ENCODE measurements around the gene INSR. TPM values are rescaled to one million over a fixed set of nuclear protein-coding genes. Genes with fewer than 3 reads are reported as not detected.
A peak's percentile ranks its signal among the peaks of the same experiment; 100 is the strongest.

The INSR gene
- total RNA-seq, 1 donor, result 52.8 TPM

GRCh38 chr19:7297742-7298141 is 3.5 kb upstream of the INSR start:
- DNase-seq (ENCODE audit: low read depth in 2 of 3, low spot score in 2 of 3), result no peak

GRCh38 chr19:7295912-7296536 is 1.8 kb upstream of the INSR start:
- no peak for DNase-seq (ENCODE audit: low read depth in 2 of 3, low spot score in 2 of 3)

GRCh38 chr19:7294558-7295212 is 471 bp upstream of the INSR start:
- DNase-seq (ENCODE audit: low read depth in 2 of 3, low spot score in 2 of 3), result peak in 2 of 3 donors; percentile 67 to 71

GRCh38 chr19:7292950-7293761 is 1.1 kb downstream of the INSR start:
- DNase-seq (ENCODE audit: low read depth in 2 of 3, low spot score in 2 of 3), result peak in 2 of 3 donors; percentile 13 to 21

- no peak for DNase-seq (ENCODE audit: low read depth in 2 of 3, low spot score in 2 of 3)
Observed at GRCh38 chr19:7292352-7292949, 1.8 kb downstream of the INSR start.

- no peak for DNase-seq (ENCODE audit: low read depth in 2 of 3, low spot score in 2 of 3)
Observed at GRCh38 chr19:7288977-7289376, 5.2 kb downstream of the INSR start.

- DNase-seq (ENCODE audit: low read depth in 2 of 3, low spot score in 2 of 3), result no peak
Observed at GRCh38 chr19:7288131-7288530, 6.1 kb downstream of the INSR start.

- no peak for DNase-seq (ENCODE audit: low read depth in 2 of 3, low spot score in 2 of 3)
Observed at GRCh38 chr19:7287722-7288121, 6.5 kb downstream of the INSR start.

GRCh38 chr19:7280940-7281666 is 13.1 kb downstream of the INSR start:
- no peak for DNase-seq (ENCODE audit: low read depth in 2 of 3, low spot score in 2 of 3)

- DNase-seq (ENCODE audit: low read depth in 2 of 3, low spot score in 2 of 3), result no peak
Observed at GRCh38 chr19:7272856-7273578, 21.2 kb downstream of the INSR start.

- DNase-seq (ENCODE audit: low read depth in 2 of 3, low spot score in 2 of 3), result no peak
Observed at GRCh38 chr19:7268705-7269098, 25.5 kb downstream of the INSR start.

GRCh38 chr19:7267792-7268704 is 26.2 kb downstream of the INSR start:
- peak in 1 of 3 donors; percentile 11 for DNase-seq (ENCODE audit: low read depth in 2 of 3, low spot score in 2 of 3)

- no peak for DNase-seq (ENCODE audit: low read depth in 2 of 3, low spot score in 2 of 3)
Observed at GRCh38 chr19:7266832-7267231, 27.4 kb downstream of the INSR start.

- DNase-seq (ENCODE audit: low read depth in 2 of 3, low spot score in 2 of 3), result no peak
Observed at GRCh38 chr19:7265963-7266362, 28.3 kb downstream of the INSR start.

GRCh38 chr19:7264858-7265257 is 29.4 kb downstream of the INSR start:
- no peak for DNase-seq (ENCODE audit: low read depth in 2 of 3, low spot score in 2 of 3)

- DNase-seq (ENCODE audit: low read depth in 2 of 3, low spot score in 2 of 3), result no peak
Observed at GRCh38 chr19:7263521-7263920, 30.7 kb downstream of the INSR start.

GRCh38 chr19:7263066-7263465 is 31.1 kb downstream of the INSR start:
- DNase-seq (ENCODE audit: low read depth in 2 of 3, low spot score in 2 of 3), result no peak

GRCh38 chr19:7262470-7262869 is 31.7 kb downstream of the INSR start:
- no peak for DNase-seq (ENCODE audit: low read depth in 2 of 3, low spot score in 2 of 3)

- no peak for DNase-seq (ENCODE audit: low read depth in 2 of 3, low spot score in 2 of 3)
Observed at GRCh38 chr19:7260161-7260560, 34.1 kb downstream of the INSR start.

Measured in hematopoietic multipotent progenitor cell (in vitro differentiated cells).